NT2/D1 (cell line): ENCODE data around the gene GPSM1.

Experiments
- DNase-seq: peaks from one replicate; pipeline ENCODE4 v3.0.0-alpha.2; 2011; ENCODE audit warnings: low read depth, low spot score
- H3K27me3 ChIP-seq: 2 replicates; pipeline ENCODE4 v1.6.0; 2011; ENCODE audit warnings: mild to moderate bottlenecking; ENCODE audit not compliant: insufficient read length, insufficient read depth
- H3K36me3 ChIP-seq: 2 replicates; pipeline ENCODE4 v1.6.1; 2011; ENCODE audit warnings: mild to moderate bottlenecking, low read length, mixed read lengths; ENCODE audit not compliant: insufficient read depth, insufficient read length
- H3K4me1 ChIP-seq: 2 replicates; pipeline ENCODE4 v1.5.1; 2011; ENCODE audit not compliant: insufficient read depth, insufficient read length
- H3K4me3 ChIP-seq: 2 replicates; pipeline ENCODE4 v1.5.1; 2011; ENCODE audit warnings: low read depth; ENCODE audit not compliant: insufficient read length
- H3K9ac ChIP-seq: 2 replicates; pipeline ENCODE4 v1.6.0; 2011; ENCODE audit warnings: low read depth; ENCODE audit not compliant: insufficient read length
- H3K9me3 ChIP-seq: 2 replicates; pipeline ENCODE4 v1.5.1; 2011; ENCODE audit warnings: mild to moderate bottlenecking, low read length; ENCODE audit not compliant: insufficient read depth
- SUZ12 ChIP-seq: IDR thresholded peaks from 2 replicates; pipeline ENCODE4 v1.6.1; 2011; ENCODE audit not compliant: insufficient read length, insufficient read depth; ENCODE audit errors: extremely low read depth
- YY1 ChIP-seq: IDR thresholded peaks from 2 replicates; pipeline ENCODE4 v1.6.1; 2011; ENCODE audit not compliant: insufficient read length, insufficient read depth
- ZNF274 ChIP-seq: IDR thresholded peaks from 2 replicates; pipeline ENCODE4 v1.6.1; 2011; ENCODE audit warnings: mild to moderate bottlenecking, low read depth, low read length

Gene GPSM1

GRCh38 chr9:136380381-136380780, 53.0 kb downstream of the GPSM1 start:
- H3K27me3 ChIP-seq = no peaks in the 10 kb centered on the region
- no peak overlapping the region for H3K4me3 ChIP-seq
- TF ChIP-seq SUZ12 = no peak
- no peak for TF ChIP-seq YY1
- TF ChIP-seq ZNF274 = no peak
- H3K36me3 ChIP-seq = peaks cover 99% of the 10 kb centered on the region
- no peak overlapping the region for H3K9ac ChIP-seq
- H3K9me3 ChIP-seq = no peaks in the 10 kb centered on the region
- DNase-seq = no peak
- H3K4me1 ChIP-seq = peaks cover 6% of the 10 kb centered on the region

- TF ChIP-seq ZNF274 (no peak), YY1 (no peak), SUZ12 (no peak)
- no peak overlapping the region for H3K9ac ChIP-seq
- H3K27me3 ChIP-seq = no peaks in the 10 kb centered on the region
- H3K4me3 ChIP-seq = no peak overlapping the region
- H3K36me3 ChIP-seq = peaks cover 98% of the 10 kb centered on the region
- no peak for DNase-seq
- no peaks in the 10 kb centered on the region for H3K9me3 ChIP-seq
- H3K4me1 ChIP-seq = peaks cover 3% of the 10 kb centered on the region
Observed at GRCh38 chr9:136381311-136381710, 54.0 kb downstream of the GPSM1 start.

GRCh38 chr9:136381966-136382513, 54.7 kb downstream of the GPSM1 start:
- DNase-seq = no peak
- Histone ChIP-seq H3K27me3 (no peaks in the 10 kb centered on the region), H3K9me3 (no peaks in the 10 kb centered on the region), H3K4me1 (no peaks in the 10 kb centered on the region), H3K4me3 (no peak overlapping the region), H3K9ac (no peak overlapping the region), H3K36me3 (peaks cover 95% of the 10 kb centered on the region)
- TF ChIP-seq ZNF274 (no peak), YY1 (no peak), SUZ12 (no peak)

GRCh38 chr9:136383436-136383835, 56.1 kb downstream of the GPSM1 start:
- Histone ChIP-seq H3K27me3 (no peaks in the 10 kb centered on the region), H3K36me3 (peaks cover 95% of the 10 kb centered on the region), H3K4me3 (no peak overlapping the region), H3K9ac (no peak overlapping the region), H3K4me1 (no peaks in the 10 kb centered on the region), H3K9me3 (no peaks in the 10 kb centered on the region)
- TF ChIP-seq SUZ12 (no peak), ZNF274 (no peak), YY1 (no peak)
- no peak for DNase-seq

GRCh38 chr9:136385015-136385414, 57.7 kb downstream of the GPSM1 start:
- Histone ChIP-seq H3K4me1 (no peaks in the 10 kb centered on the region), H3K4me3 (no peak overlapping the region), H3K9me3 (no peaks in the 10 kb centered on the region), H3K27me3 (no peaks in the 10 kb centered on the region), H3K36me3 (peaks cover 96% of the 10 kb centered on the region), H3K9ac (no peak overlapping the region)
- TF ChIP-seq SUZ12 = no peak
- no peak for TF ChIP-seq ZNF274
- no peak for TF ChIP-seq YY1
- no peak for DNase-seq

GRCh38 chr9:136386018-136386417, 58.7 kb downstream of the GPSM1 start:
- no peak for DNase-seq
- TF ChIP-seq YY1 = no peak
- TF ChIP-seq SUZ12 = no peak
- no peak for TF ChIP-seq ZNF274
- no peak overlapping the region for H3K4me3 ChIP-seq
- H3K36me3 ChIP-seq = peaks cover 91% of the 10 kb centered on the region
- no peak overlapping the region for H3K9ac ChIP-seq
- no peaks in the 10 kb centered on the region for H3K27me3 ChIP-seq
- H3K9me3 ChIP-seq = no peaks in the 10 kb centered on the region
- H3K4me1 ChIP-seq = no peaks in the 10 kb centered on the region

- Histone ChIP-seq H3K36me3 (peaks cover 91% of the 10 kb centered on the region), H3K4me1 (no peaks in the 10 kb centered on the region), H3K9ac (no peak overlapping the region), H3K27me3 (no peaks in the 10 kb centered on the region), H3K4me3 (no peak overlapping the region), H3K9me3 (no peaks in the 10 kb centered on the region)
- no peak for TF ChIP-seq ZNF274
- no peak for TF ChIP-seq SUZ12
- no peak for TF ChIP-seq YY1
- no peak for DNase-seq
Observed at GRCh38 chr9:136387217-136387616, 59.9 kb downstream of the GPSM1 start.
